HTERT RPE-1 (cell line): ENCODE data around the gene MEDAG.
"Not testable (repeated sequence)": the region's sequence is repeated elsewhere in the genome, so short reads cannot be mapped to it uniquely, and the experiment has no call there.

ENCODE experiments used
- in situ Hi-C: fragments of 300-500 bp; cut with MboI; formaldehyde crosslinking; loops from 4 replicates; pipeline ENCODE4 v1.14.3; 2020; ENCODE audit warnings: low sequenced_read_pairs

The MEDAG gene

GRCh38 chr13:30906411-30907051 lies 460 bp downstream of the MEDAG start:
- in situ Hi-C loops = no loop called here

GRCh38 chr13:30907121-30907861 lies 1.2 kb downstream of the MEDAG start:
- in situ Hi-C loops = no loop called here

GRCh38 chr13:30908416-30908980 lies 2.4 kb downstream of the MEDAG start:
- in situ Hi-C loops = no loop called here

- in situ Hi-C loops = no loop called here
Measured at GRCh38 chr13:30910676-30911075, 4.6 kb downstream of the MEDAG start.

GRCh38 chr13:30915691-30916541 lies 9.8 kb downstream of the MEDAG start:
- in situ Hi-C loops = no loop called here

GRCh38 chr13:30916991-30917390 lies 10.9 kb downstream of the MEDAG start:
- in situ Hi-C loops = no loop called here

- in situ Hi-C loops = no loop called here
Measured at GRCh38 chr13:30918662-30919405, 12.8 kb downstream of the MEDAG start.

GRCh38 chr13:30920162-30920909 lies 14.3 kb downstream of the MEDAG start:
- in situ Hi-C loops = no loop called here

- in situ Hi-C loops = no loop called here
Measured at GRCh38 chr13:30923418-30923817, 17.3 kb downstream of the MEDAG start.

- in situ Hi-C loops = no loop called here
Measured at GRCh38 chr13:30924721-30925120, 18.6 kb downstream of the MEDAG start.

- in situ Hi-C loops = no loop called here
Measured at GRCh38 chr13:30925429-30925828, 19.4 kb downstream of the MEDAG start.

GRCh38 chr13:30926781-30927180 lies 20.7 kb downstream of the MEDAG start:
- in situ Hi-C loops = no loop called here

GRCh38 chr13:30927188-30927587 lies 21.1 kb downstream of the MEDAG start:
- in situ Hi-C loops = not testable (repeated sequence)

- in situ Hi-C loops = no loop called here
Measured at GRCh38 chr13:30927595-30927994, 21.5 kb downstream of the MEDAG start.

GRCh38 chr13:30928978-30929377 lies 22.9 kb downstream of the MEDAG start:
- in situ Hi-C loops = no loop called here

- in situ Hi-C loops = no loop called here
Measured at GRCh38 chr13:30932481-30933353, 26.6 kb downstream of the MEDAG start, which contains the start of gene TEX26. TSS of gene TEX26 (plus strand) at chr13:30932656. CDS start at chr13:30932716, 60 bp downstream.

- in situ Hi-C loops = no loop called here
Measured at GRCh38 chr13:30933354-30933670, 27.2 kb downstream of the MEDAG start.

- in situ Hi-C loops = no loop called here
Measured at GRCh38 chr13:30934381-30934780, 28.3 kb downstream of the MEDAG start.

- in situ Hi-C loops = no loop called here
Measured at GRCh38 chr13:30934803-30935202, 28.7 kb downstream of the MEDAG start.
